Measurements from ENCODE around the gene DMTF1. TPM values are rescaled to one million over a fixed set of nuclear protein-coding genes. Genes with fewer than 3 reads are reported as not detected.

DMTF1 gene
- total and polyA plus RNA-seq, 10 of the 15 experiments (the other 5 are each of a cell fraction or from before 2014, with no cell fraction given) = 24.3 to 191 (median 72.0) TPM

DNA sequence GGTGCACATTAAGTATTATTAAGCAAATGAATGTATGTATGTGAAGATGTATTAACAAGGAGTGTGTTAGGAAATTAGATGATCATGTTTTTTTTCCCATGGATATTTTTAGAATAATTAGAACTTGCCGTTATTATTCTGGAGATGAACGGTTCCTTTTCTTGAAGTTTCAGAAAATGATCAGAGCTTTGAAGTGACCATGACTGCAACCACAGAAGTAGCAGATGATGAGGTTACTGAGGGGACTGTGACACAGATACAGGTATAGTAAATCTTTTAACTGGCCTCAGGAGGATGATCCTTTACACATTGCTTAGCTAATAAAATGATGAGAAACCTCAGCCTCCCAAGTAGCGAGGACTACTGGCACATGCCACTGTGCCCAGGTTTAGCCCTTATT lies 18.6 kb downstream of the DMTF1 start:
- FAIRE-seq = no peak
- ChIA-PET RAD21 (ENCODE audit: unreplicated experiment) (interaction anchor here (0.7 to 2.8 kb wide), 7 partner anchors 14 to 49 kb away, joined by 3 to 10 read pairs (median 4); partner anchors contain the start of gene TMEM243), POLR2A (interaction anchor here (0.8 to 1.4 kb wide), 3 partner anchors 10 to 749 kb away, joined by 3 read pairs; no protein-coding TSS in a partner anchor), SMC1A (ENCODE audit: uncharacterized antibody, unreplicated experiment) (interaction anchor here (0.9 to 6.1 kb wide), 7 partner anchors 10 to 65 kb away, joined by 3 to 33 read pairs (median 3); no protein-coding TSS in a partner anchor), CTCF (interaction anchor here (1.1 to 1.7 kb wide), 4 partner anchors 10 to 28 kb away, joined by 3 to 5 read pairs (median 4); no protein-coding TSS in a partner anchor)
- Histone ChIP-seq H3K4me2 (ENCODE audit: control insufficient read depth, insufficient read depth) (no peak overlapping the region), H3K27me3 (replicated peaks in 1 of 2; ENCODE audit: control insufficient read depth in 2 of 2, insufficient read depth in 2 of 2, low read length in 1 of 2) (no peaks in the 10 kb centered on the region), H3K27ac (ENCODE audit: control insufficient read depth, insufficient read depth) (no peak overlapping the region), H3K9ac (ENCODE audit: control insufficient read depth, insufficient read depth, low read length) (no peak overlapping the region), H2AFZ (ENCODE audit: control insufficient read depth, low read depth, low read length) (no peak overlapping the region), H3K79me2 (ENCODE audit: control insufficient read depth, insufficient read depth, low read length) (peaks cover 2% of the 10 kb centered on the region), H4K20me1 (ENCODE audit: control insufficient read depth, insufficient read depth) (no peaks in the 10 kb centered on the region), H3K36me3 (ENCODE audit: control insufficient read depth in 2 of 2, insufficient read depth in 2 of 2, low read length in 1 of 2) (peaks cover 6 to 48% of the 10 kb centered on the region in 2 experiments), H3K4me1 (ENCODE audit: control insufficient read depth, insufficient read depth, low read length) (no peaks in the 10 kb centered on the region), H3K4me3 (no peak overlapping the region), H3K9me3 (replicated peaks; ENCODE audit: control insufficient read depth, insufficient read depth, low read length) (no peaks in the 10 kb centered on the region)
- 50% methylated on average over 3 of the region's 3 CpGs for WGBS (ENCODE audit: insufficient coverage, insufficient replicate concordance, low lambda C conversion rate, missing lambda C conversion rate)
- in situ Hi-C loops (cut with MboI) (no loop called here), intact Hi-C loops (cut with micrococcal nuclease; ENCODE audit: unreplicated experiment) (no loop called here)
- DNase-seq (ENCODE audit: low read depth, low spot score) = no peak
- BruUV-seq (replicated peaks) = no TSS peak
- ATAC-seq = peak; percentile 87
- TF ChIP-seq SIN3A (IDR thresholded peaks at IDR 0.05; ENCODE audit: low read depth, low read length) = no peak
- TF ChIP-seq, protein P1, sequence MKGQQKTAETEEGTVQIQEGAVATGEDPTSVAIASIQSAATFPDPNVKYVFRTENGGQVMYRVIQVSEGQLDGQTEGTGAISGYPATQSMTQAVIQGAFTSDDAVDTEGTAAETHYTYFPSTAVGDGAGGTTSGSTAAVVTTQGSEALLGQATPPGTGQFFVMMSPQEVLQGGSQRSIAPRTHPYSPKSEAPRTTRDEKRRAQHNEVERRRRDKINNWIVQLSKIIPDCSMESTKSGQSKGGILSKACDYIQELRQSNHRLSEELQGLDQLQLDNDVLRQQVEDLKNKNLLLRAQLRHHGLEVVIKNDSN (IDR thresholded peaks at IDR 0.05; ENCODE audit: borderline replicate concordance, extremely low read length, insufficient read depth, low read depth, low read length) = no peak
- 0 out of 2 replicates have a peak, but pooled peaks have one; percentile 55 for TF ChIP-seq TCF7 (IDR thresholded peaks at IDR 0.05; ENCODE audit: borderline replicate concordance)
- no peak for TF ChIP-seq MTA3 (IDR thresholded peaks at IDR 0.05; ENCODE audit: borderline replicate concordance, low read length)
- TF ChIP-seq SPI1 (IDR thresholded peaks at IDR 0.05; ENCODE audit: borderline replicate concordance, insufficient read depth, low read depth, low read length) = peak; percentile 23; the same call in 1 of the 2 replicates
- 0 out of 2 replicates have a peak, but pooled peaks have one; percentile 16 for TF ChIP-seq DPF2 (IDR thresholded peaks at IDR 0.05)
- no peak for TF ChIP-seq SIX5 (IDR thresholded peaks at IDR 0.05; ENCODE audit: low read depth, low read length, severe bottlenecking)
- TF ChIP-seq SUZ12 (IDR thresholded peaks at IDR 0.05; ENCODE audit: unreplicated experiment) = no peak
- no peak for TF ChIP-seq ZSCAN29 (IDR thresholded peaks at IDR 0.05)
- TF ChIP-seq, protein P2, sequence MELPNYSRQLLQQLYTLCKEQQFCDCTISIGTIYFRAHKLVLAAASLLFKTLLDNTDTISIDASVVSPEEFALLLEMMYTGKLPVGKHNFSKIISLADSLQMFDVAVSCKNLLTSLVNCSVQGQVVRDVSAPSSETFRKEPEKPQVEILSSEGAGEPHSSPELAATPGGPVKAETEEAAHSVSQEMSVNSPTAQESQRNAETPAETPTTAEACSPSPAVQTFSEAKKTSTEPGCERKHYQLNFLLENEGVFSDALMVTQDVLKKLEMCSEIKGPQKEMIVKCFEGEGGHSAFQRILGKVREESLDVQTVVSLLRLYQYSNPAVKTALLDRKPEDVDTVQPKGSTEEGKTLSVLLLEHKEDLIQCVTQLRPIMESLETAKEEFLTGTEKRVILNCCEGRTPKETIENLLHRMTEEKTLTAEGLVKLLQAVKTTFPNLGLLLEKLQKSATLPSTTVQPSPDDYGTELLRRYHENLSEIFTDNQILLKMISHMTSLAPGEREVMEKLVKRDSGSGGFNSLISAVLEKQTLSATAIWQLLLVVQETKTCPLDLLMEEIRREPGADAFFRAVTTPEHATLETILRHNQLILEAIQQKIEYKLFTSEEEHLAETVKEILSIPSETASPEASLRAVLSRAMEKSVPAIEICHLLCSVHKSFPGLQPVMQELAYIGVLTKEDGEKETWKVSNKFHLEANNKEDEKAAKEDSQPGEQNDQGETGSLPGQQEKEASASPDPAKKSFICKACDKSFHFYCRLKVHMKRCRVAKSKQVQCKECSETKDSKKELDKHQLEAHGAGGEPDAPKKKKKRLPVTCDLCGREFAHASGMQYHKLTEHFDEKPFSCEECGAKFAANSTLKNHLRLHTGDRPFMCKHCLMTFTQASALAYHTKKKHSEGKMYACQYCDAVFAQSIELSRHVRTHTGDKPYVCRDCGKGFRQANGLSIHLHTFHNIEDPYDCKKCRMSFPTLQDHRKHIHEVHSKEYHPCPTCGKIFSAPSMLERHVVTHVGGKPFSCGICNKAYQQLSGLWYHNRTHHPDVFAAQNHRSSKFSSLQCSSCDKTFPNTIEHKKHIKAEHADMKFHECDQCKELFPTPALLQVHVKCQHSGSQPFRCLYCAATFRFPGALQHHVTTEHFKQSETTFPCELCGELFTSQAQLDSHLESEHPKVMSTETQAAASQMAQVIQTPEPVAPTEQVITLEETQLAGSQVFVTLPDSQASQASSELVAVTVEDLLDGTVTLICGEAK (IDR thresholded peaks at IDR 0.05; ENCODE audit: borderline replicate concordance) = no peak
- TF ChIP-seq HCFC1 (IDR thresholded peaks at IDR 0.05; ENCODE audit: low read length) = no peak
- no peak for TF ChIP-seq YBX1 (IDR thresholded peaks at IDR 0.05)
- TF ChIP-seq MTA2 (IDR thresholded peaks at IDR 0.05; ENCODE audit: low read depth) = peak; percentile 86
- TF ChIP-seq NFIC (IDR thresholded peaks at IDR 0.05; ENCODE audit: low read depth, low read length) = no peak
- 0 out of 2 replicates have a peak, but pooled peaks have one; percentile 54 for TF ChIP-seq MEF2A (IDR thresholded peaks at IDR 0.05; ENCODE audit: insufficient read depth, low read depth, low read length)
- TF ChIP-seq RUNX3 (IDR thresholded peaks at IDR 0.05; ENCODE audit: low read length) = peak; percentile 77
- TF ChIP-seq, protein P3, sequence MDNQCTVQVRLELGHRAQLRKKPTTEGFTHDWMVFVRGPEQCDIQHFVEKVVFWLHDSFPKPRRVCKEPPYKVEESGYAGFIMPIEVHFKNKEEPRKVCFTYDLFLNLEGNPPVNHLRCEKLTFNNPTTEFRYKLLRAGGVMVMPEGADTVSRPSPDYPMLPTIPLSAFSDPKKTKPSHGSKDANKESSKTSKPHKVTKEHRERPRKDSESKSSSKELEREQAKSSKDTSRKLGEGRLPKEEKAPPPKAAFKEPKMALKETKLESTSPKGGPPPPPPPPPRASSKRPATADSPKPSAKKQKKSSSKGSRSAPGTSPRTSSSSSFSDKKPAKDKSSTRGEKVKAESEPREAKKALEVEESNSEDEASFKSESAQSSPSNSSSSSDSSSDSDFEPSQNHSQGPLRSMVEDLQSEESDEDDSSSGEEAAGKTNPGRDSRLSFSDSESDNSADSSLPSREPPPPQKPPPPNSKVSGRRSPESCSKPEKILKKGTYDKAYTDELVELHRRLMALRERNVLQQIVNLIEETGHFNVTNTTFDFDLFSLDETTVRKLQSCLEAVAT (IDR thresholded peaks at IDR 0.05) = no peak

Measured in GM12878 (cell line).